CD4-positive, alpha-beta T cell treated with Interferon gamma for 1 hour (primary cell): ENCODE data around the gene ZNF10.

Source experiments
- DNase-seq: peaks from one replicate; pipeline ENCODE4 v3.0.0-alpha.2; 2020

ZNF10 gene

DNA sequence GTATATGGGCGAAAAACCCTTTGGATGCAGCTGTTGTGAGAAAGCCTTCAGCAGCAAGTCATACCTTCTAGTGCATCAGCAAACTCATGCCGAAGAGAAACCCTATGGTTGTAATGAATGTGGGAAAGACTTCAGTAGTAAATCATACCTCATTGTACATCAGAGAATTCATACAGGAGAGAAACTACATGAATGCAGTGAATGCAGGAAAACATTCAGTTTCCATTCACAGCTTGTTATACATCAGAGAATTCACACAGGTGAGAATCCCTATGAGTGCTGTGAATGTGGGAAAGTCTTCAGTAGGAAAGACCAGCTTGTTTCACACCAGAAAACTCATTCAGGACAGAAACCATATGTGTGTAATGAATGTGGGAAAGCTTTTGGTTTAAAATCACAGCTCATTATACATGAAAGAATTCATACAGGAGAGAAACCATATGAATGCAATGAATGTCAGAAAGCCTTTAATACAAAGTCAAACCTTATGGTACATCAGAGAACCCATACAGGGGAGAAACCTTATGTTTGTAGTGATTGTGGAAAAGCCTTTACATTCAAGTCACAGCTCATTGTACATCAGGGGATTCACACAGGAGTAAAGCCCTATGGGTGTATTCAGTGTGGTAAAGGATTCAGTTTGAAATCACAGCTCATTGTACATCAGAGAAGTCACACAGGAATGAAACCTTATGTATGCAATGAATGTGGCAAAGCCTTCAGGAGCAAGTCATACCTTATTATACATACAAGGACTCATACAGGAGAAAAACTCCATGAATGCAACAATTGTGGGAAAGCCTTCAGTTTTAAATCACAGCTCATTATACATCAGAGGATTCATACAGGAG lies 72.3 kb downstream of the ZNF10 start:
- DNase-seq, result no peak

DNA sequence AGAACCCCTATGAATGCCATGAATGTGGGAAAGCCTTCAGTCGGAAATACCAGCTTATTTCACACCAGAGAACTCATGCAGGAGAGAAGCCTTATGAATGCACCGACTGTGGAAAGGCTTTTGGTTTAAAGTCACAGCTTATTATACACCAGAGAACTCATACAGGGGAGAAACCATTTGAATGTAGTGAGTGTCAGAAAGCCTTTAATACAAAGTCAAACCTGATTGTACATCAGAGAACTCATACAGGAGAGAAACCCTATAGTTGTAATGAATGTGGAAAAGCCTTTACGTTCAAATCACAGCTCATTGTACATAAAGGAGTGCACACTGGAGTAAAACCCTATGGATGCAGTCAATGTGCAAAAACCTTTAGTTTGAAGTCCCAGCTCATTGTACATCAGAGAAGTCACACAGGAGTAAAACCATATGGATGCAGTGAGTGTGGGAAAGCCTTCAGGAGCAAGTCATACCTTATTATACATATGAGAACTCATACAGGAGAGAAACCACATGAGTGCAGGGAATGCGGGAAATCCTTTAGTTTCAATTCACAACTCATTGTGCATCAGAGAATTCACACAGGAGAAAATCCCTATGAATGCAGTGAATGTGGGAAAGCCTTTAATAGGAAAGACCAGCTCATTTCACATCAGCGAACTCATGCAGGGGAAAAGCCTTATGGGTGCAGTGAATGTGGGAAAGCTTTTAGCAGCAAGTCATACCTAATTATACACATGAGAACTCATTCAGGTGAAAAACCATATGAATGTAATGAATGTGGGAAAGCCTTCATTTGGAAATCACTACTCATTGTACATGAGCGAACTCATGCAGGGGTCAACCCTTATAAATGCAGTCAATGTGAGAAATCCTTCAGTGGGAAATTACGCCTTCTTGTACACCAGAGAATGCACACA lies 73.2 kb downstream of the ZNF10 start:
- DNase-seq, result no peak

DNA sequence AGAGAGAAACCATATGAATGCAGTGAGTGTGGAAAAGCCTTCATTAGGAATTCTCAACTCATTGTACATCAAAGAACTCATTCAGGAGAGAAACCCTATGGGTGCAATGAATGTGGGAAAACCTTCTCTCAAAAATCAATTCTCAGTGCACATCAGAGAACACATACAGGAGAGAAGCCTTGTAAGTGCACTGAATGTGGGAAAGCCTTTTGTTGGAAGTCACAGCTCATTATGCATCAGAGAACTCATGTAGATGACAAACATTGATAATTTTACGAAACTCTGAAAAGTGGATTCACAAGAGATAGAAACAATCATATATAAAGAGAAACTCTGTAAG lies 73.8 kb downstream of the ZNF10 start:
- DNase-seq, result no peak

DNA sequence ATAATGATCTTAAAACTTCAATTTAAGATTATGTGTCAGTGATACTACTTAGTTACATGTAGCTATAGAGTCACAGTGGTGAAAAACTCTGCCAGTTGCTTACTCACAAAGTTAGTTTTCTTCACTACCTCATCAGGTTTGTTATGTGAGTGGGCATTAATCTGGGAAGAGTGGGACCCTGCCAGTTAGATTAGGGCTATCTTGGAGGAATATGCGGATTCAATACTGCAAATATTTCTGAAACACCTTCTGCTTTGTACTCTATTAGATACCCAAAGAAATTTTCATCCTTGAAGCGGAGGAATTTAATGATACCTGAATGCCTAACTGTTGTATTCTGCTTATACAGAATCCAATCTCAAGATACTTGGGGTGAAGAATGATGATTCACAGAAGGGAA lies 76.0 kb downstream of the ZNF10 start:
- DNase-seq, result no peak
